Vagina (tissue), 2 donors: ENCODE results near the gene SLC26A6. TPM values are rescaled to one million over a fixed set of nuclear protein-coding genes. Genes with fewer than 3 reads are reported as not detected.

ENCODE experiments used
- DNase-seq, 2 donors: peaks; one replicate each; pipeline ENCODE4 v3.0.0-alpha.2; 2017; ENCODE audit errors: extremely low spot score in 2 of 2
- H3K27ac ChIP-seq: fragments of 200-600 bp; sonication (generic); one replicate; pipeline ENCODE4 v1.5.1; 2019
- H3K27me3 ChIP-seq: fragments of 200-600 bp; sonication (generic); one replicate; pipeline ENCODE4 v1.5.1; 2019
- H3K36me3 ChIP-seq, 2 donors: fragments of 200-600 bp; sonication (generic); one replicate each; pipeline ENCODE4 v1.5.1; 2017 to 2019
- H3K4me1 ChIP-seq: fragments of 200-600 bp; sonication (generic); one replicate; pipeline ENCODE4 v1.5.1; 2019
- H3K4me3 ChIP-seq, 2 donors: fragments of 200-600 bp; sonication (generic); 1 replicate in 1 of 2; 2 replicates in 1 of 2; pipeline ENCODE4 v1.5.1; 2016 to 2019
- H3K9me3 ChIP-seq: fragments of 200-600 bp; sonication (generic); one replicate; pipeline ENCODE4 v1.5.1; 2019
- CTCF ChIP-seq, 3 experiments: fragments of 450-650 bp in 2 of 3; fragments of 200-600 bp in 1 of 3; sonication (generic) in 1 of 3; IDR thresholded peaks; one replicate each; pipeline ENCODE4 v1.5.1; 2017 to 2019; ENCODE audit warnings: antibody characterized with exemption in 3 of 3, mild to moderate bottlenecking in 2 of 3, moderate library complexity in 2 of 3
- POLR2A ChIP-seq, 2 donors: fragments of 450-650 bp; IDR thresholded peaks; one replicate each; pipeline ENCODE4 v1.6.1; 2017; ENCODE audit warnings: antibody characterized with exemption in 2 of 2, mild to moderate bottlenecking in 2 of 2, moderate library complexity in 2 of 2
- POLR2AphosphoS5 ChIP-seq, 2 donors: sonication (generic); formaldehyde crosslinking; IDR thresholded peaks; one replicate each; pipeline ENCODE4 v1.9.0; 2017; ENCODE audit warnings: antibody characterized with exemption in 2 of 2, mild to moderate bottlenecking in 2 of 2, low read depth in 1 of 2; ENCODE audit not compliant: insufficient read depth in 1 of 2
- intact Hi-C: fragments of 100-400 bp; cut with DNase I; formaldehyde crosslinking; loops from one replicate; pipeline ENCODE4 v1.15.1; 2023
- total RNA-seq: library from RNA; depleted of rRNA; stranded (reverse); fragments of >200 nt; gene quantifications from one replicate; pipeline ENCODE4 v1.2.3, GENCODE V29; 2016

The SLC26A6 gene
- total RNA-seq, 1 donor from 2014 or later: 35.1 TPM

DNA sequence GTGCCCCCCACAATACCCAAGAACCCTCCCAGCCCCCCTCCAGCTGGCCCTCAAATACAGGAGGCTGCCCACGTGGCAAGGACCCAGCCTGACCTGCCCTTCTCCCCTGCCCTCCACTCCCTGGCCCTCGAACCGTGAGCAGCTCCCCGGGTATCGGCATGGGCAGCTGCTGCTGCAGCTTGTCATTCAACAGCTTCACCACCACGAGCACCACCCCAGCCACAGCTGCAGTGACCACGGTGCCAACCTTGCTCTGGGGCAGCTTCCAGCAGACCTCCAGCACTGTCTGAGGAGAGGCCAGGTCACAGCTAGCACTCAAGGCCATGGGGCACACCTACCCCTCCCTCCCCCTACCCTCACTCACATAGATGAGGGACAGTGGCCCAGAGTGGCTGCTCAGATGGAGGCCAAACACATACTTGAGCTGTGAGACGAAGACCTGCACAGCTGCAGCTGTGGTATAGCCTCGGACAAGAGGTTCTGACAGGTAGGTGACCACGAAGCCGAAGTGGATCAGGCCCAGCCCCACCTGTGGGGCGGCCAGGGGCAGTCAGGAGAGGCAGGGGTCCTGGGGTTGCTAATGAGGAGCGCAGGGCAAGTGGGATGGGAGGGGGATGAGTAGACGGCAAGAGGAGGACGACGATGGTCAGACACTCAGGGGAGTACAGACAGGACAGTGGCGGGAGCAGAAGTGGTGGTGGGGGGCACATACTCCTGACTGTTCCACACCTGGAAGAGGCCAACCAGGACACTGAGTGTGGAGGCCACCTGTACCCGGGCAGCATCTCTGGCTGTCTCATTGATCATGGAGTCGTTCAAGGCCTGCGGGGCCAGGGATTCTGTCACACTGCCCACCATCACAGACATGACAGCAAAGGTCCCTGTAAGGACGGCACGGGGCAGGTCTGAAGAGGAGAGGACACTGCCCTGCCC lies 3.5 kb downstream of the SLC26A6 start:
- intact Hi-C loops: no loop called here
- DNase-seq: no peak

DNA sequence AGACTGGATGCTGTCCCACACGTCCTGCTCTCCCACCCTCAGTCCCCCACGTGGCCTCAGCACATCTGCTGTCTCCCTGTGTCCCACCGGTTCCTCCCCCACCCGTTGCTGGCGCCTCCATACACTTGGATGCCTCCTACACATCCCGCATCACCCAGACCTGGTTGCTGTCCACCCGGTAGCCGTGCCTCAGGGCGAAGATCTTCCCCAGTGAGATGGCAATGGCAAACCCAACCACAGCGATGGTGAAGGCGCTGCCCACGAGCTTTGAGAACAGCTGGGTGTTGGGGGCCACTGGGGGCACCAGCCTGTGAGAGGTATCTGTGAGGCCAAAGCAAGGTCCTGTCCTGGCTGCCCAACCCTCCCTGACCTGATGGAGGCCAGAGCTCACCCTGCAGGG lies 4.4 kb downstream of the SLC26A6 start:
- intact Hi-C loops: no loop called here
- Histone ChIP-seq H3K27ac (no peak overlapping the region), H3K9me3 (no peaks in the 10 kb centered on the region), H3K27me3 (no peaks in the 10 kb centered on the region), H3K4me1 (peaks cover 22% of the 10 kb centered on the region), H3K36me3 (peaks cover 0 to 25% of the 10 kb centered on the region in 2 donors), H3K4me3 (no peak overlapping the region)
- TF ChIP-seq CTCF (IDR thresholded peaks at IDR 0.05) (no peak), POLR2A (IDR thresholded peaks at IDR 0.05) (no peak), POLR2AphosphoS5 (IDR thresholded peaks at IDR 0.05; ENCODE audit: insufficient read depth in 1 of 2, low read depth in 1 of 2) (no peak)
- no peak for DNase-seq

More for the DNA sequence above, 3.5 kb downstream of the SLC26A6 start:
- Histone ChIP-seq H3K9me3 (no peaks in the 10 kb centered on the region), H3K4me3 (no peak overlapping the region), H3K36me3 (peaks cover 0 to 25% of the 10 kb centered on the region in 2 donors), H3K27me3 (no peaks in the 10 kb centered on the region), H3K27ac (no peak overlapping the region), H3K4me1 (peaks cover 30% of the 10 kb centered on the region)
- no peak for TF ChIP-seq POLR2AphosphoS5 (IDR thresholded peaks at IDR 0.05; ENCODE audit: insufficient read depth in 1 of 2, low read depth in 1 of 2)
- TF ChIP-seq CTCF (IDR thresholded peaks at IDR 0.05): no peak
- no peak for TF ChIP-seq POLR2A (IDR thresholded peaks at IDR 0.05)

GRCh38 chr3:48630407-48630806 lies 4.9 kb downstream of the SLC26A6 start:
- no peak for TF ChIP-seq CTCF (IDR thresholded peaks at IDR 0.05)
- no peak for TF ChIP-seq POLR2AphosphoS5 (IDR thresholded peaks at IDR 0.05; ENCODE audit: insufficient read depth in 1 of 2, low read depth in 1 of 2)
- no peak for TF ChIP-seq POLR2A (IDR thresholded peaks at IDR 0.05)
- no peaks in the 10 kb centered on the region for H3K27me3 ChIP-seq
- peaks cover 0 to 25% of the 10 kb centered on the region in 2 donors for H3K36me3 ChIP-seq
- no peaks in the 10 kb centered on the region for H3K9me3 ChIP-seq
- no peak overlapping the region for H3K27ac ChIP-seq
- H3K4me3 ChIP-seq: no peak overlapping the region
- intact Hi-C loops: no loop called here
- H3K4me1 ChIP-seq: peaks cover 20% of the 10 kb centered on the region
- no peak for DNase-seq

- Histone ChIP-seq H3K4me3 (no peak overlapping the region), H3K36me3 (peaks cover 0 to 27% of the 10 kb centered on the region in 2 donors), H3K27me3 (no peaks in the 10 kb centered on the region), H3K4me1 (peaks cover 20% of the 10 kb centered on the region), H3K9me3 (no peaks in the 10 kb centered on the region), H3K27ac (no peak overlapping the region)
- no peak for DNase-seq
- TF ChIP-seq POLR2A (IDR thresholded peaks at IDR 0.05) (no peak), POLR2AphosphoS5 (IDR thresholded peaks at IDR 0.05; ENCODE audit: insufficient read depth in 1 of 2, low read depth in 1 of 2) (no peak), CTCF (IDR thresholded peaks at IDR 0.05) (no peak)
- intact Hi-C loops: no loop called here
These were observed 5.4 kb downstream of the SLC26A6 start for GRCh38 chr3:48629894-48630293.
